ENCODE results near the gene CCDC3.
"Not testable (repeated sequence)": the region's sequence is repeated elsewhere in the genome, so short reads cannot be mapped to it uniquely, and the experiment has no call there.

CCDC3 gene

GRCh38 chr10:13035731-13036130, 34.2 kb upstream of the CCDC3 start:
- H3K36me3 ChIP-seq (ENCODE audit: insufficient read depth, low read length); H3K4me3 ChIP-seq (ENCODE audit: low read depth in 1 of 2, low read length in 2 of 2); H3K9me3 ChIP-seq (ENCODE audit: low read length); H3K9ac ChIP-seq (ENCODE audit: low read length); H3K4me1 ChIP-seq (ENCODE audit: insufficient read depth, low read length); H3K27ac ChIP-seq (ENCODE audit: low read depth, low read length); H3K27me3 ChIP-seq (ENCODE audit: control insufficient read depth in 1 of 2, insufficient read depth in 2 of 2, low read length in 2 of 2): not testable (repeated sequence)

- H3K27ac ChIP-seq (ENCODE audit: low read depth, low read length), result no peak overlapping the region
- H3K4me1 ChIP-seq (ENCODE audit: insufficient read depth, low read length), result no peaks in the 10 kb centered on the region
- H3K4me3 ChIP-seq (ENCODE audit: low read depth in 1 of 2, low read length in 2 of 2), result no peak overlapping the region
- H3K27me3 ChIP-seq (ENCODE audit: control insufficient read depth in 1 of 2, insufficient read depth in 2 of 2, low read length in 2 of 2), result no peaks in the 10 kb centered on the region
- H3K36me3 ChIP-seq (ENCODE audit: insufficient read depth, low read length), result no peaks in the 10 kb centered on the region
- no peak overlapping the region for H3K9ac ChIP-seq (ENCODE audit: low read length)
- no peaks in the 10 kb centered on the region for H3K9me3 ChIP-seq (ENCODE audit: low read length)
Measured at GRCh38 chr10:13026873-13027272, 25.4 kb upstream of the CCDC3 start.

DNA sequence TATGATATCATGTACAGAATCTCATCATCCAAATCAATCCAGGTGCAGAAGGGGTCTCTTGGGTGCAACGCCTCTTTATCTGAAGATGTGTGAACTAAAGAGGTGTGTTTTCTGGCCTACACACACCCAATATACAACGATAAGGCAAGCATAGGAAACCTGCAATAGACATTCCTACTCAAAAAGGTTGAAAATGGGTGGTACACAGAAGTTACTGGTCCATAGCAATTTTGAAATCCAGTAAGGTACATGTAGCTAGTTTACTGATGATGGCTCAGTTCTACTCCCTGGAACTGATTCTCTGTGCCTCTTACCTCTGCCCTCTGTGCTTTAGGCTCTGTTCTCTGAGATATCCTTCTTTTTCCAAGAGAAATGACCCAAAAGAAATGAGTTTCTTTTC, 22.2 kb upstream of the CCDC3 start:
- no peak overlapping the region for H3K9ac ChIP-seq (ENCODE audit: low read length)
- no peak overlapping the region for H3K27ac ChIP-seq (ENCODE audit: low read depth, low read length)
- no peaks in the 10 kb centered on the region for H3K9me3 ChIP-seq (ENCODE audit: low read length)
- H3K36me3 ChIP-seq (ENCODE audit: insufficient read depth, low read length), result no peaks in the 10 kb centered on the region
- H3K27me3 ChIP-seq (ENCODE audit: control insufficient read depth in 1 of 2, insufficient read depth in 2 of 2, low read length in 2 of 2), result no peaks in the 10 kb centered on the region
- H3K4me3 ChIP-seq (ENCODE audit: low read depth in 1 of 2, low read length in 2 of 2), result no peak overlapping the region
- no peaks in the 10 kb centered on the region for H3K4me1 ChIP-seq (ENCODE audit: insufficient read depth, low read length)

DNA sequence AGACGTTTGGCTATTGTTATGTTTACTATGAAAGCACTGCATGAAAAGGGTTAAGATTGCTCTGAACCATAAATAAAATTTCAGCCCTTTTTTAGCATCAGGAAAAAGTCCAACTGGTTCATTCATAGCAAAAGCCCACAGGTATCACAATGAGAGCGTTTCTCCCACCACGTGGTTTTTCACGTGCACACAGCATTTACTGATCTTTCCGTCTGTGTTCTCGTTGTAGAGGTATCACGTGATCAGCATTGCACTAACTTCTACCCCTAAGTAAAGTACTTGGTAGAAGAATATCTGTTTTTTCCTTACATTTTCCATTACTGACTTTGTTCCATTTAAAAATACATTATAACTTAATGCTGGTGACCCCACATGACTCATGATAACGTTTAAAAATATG, 17.8 kb upstream of the CCDC3 start:
- H3K9me3 ChIP-seq (ENCODE audit: low read length), result no peaks in the 10 kb centered on the region
- no peaks in the 10 kb centered on the region for H3K27me3 ChIP-seq (ENCODE audit: control insufficient read depth in 1 of 2, insufficient read depth in 2 of 2, low read length in 2 of 2)
- no peak overlapping the region for H3K27ac ChIP-seq (ENCODE audit: low read depth, low read length)
- no peaks in the 10 kb centered on the region for H3K36me3 ChIP-seq (ENCODE audit: insufficient read depth, low read length)
- no peaks in the 10 kb centered on the region for H3K4me1 ChIP-seq (ENCODE audit: insufficient read depth, low read length)
- H3K4me3 ChIP-seq (ENCODE audit: low read depth in 1 of 2, low read length in 2 of 2), result no peak overlapping the region
- H3K9ac ChIP-seq (ENCODE audit: low read length), result no peak overlapping the region

DNA sequence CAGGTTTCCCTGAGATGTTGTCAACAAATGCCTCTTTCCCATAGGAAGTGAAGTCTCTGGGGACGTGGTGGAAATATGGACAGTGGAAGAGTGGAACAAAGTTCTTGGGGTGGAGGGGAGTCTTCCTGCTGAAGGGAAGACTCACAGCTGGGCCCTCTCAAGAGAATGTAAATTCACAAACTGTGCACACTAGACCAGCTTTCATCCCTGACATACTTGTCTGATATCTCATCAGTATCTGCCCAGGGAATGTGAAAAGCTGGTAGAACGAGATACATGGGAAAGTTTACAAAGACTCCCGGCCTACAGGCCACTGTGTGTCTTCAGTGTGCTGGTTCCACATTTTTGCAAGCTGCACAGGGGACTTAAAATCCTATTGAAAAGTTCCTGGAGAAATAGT, 16.7 kb upstream of the CCDC3 start:
- Histone ChIP-seq H3K27ac (ENCODE audit: low read depth, low read length) (no peak overlapping the region), H3K27me3 (ENCODE audit: control insufficient read depth in 1 of 2, insufficient read depth in 2 of 2, low read length in 2 of 2) (no peaks in the 10 kb centered on the region), H3K36me3 (ENCODE audit: insufficient read depth, low read length) (no peaks in the 10 kb centered on the region), H3K4me3 (ENCODE audit: low read depth in 1 of 2, low read length in 2 of 2) (no peak overlapping the region), H3K9me3 (ENCODE audit: low read length) (no peaks in the 10 kb centered on the region), H3K9ac (ENCODE audit: low read length) (no peak overlapping the region), H3K4me1 (ENCODE audit: insufficient read depth, low read length) (no peaks in the 10 kb centered on the region)

GRCh38 chr10:13016886-13017285, 15.4 kb upstream of the CCDC3 start:
- H3K27me3 ChIP-seq (ENCODE audit: control insufficient read depth in 1 of 2, insufficient read depth in 2 of 2, low read length in 2 of 2), result no peaks in the 10 kb centered on the region
- H3K9ac ChIP-seq (ENCODE audit: low read length), result no peak overlapping the region
- no peak overlapping the region for H3K4me3 ChIP-seq (ENCODE audit: low read depth in 1 of 2, low read length in 2 of 2)
- H3K27ac ChIP-seq (ENCODE audit: low read depth, low read length), result no peak overlapping the region
- H3K36me3 ChIP-seq (ENCODE audit: insufficient read depth, low read length), result no peaks in the 10 kb centered on the region
- no peaks in the 10 kb centered on the region for H3K9me3 ChIP-seq (ENCODE audit: low read length)
- no peaks in the 10 kb centered on the region for H3K4me1 ChIP-seq (ENCODE audit: insufficient read depth, low read length)

GRCh38 chr10:13016426-13016825, 14.9 kb upstream of the CCDC3 start:
- Histone ChIP-seq H3K36me3 (ENCODE audit: insufficient read depth, low read length) (no peaks in the 10 kb centered on the region), H3K4me1 (ENCODE audit: insufficient read depth, low read length) (no peaks in the 10 kb centered on the region), H3K9me3 (ENCODE audit: low read length) (no peaks in the 10 kb centered on the region)

DNA sequence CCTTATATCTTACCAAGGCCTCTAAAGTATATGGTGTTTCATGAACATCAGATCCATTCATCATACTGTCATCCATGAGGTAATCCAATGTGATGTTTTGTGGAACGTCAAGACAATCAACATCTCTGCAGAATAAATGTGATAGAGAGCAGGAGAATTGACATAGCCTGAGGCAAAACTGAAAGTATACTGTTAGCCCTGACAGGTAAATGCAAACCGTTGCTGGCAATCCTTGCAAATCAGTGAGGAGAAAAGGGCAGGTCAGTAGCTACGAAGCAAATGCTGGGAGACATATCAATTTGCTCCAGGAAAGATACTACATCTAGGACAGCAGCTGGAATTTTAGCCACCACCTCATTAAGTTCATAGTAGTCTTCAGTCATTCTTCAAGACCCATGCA, 4.5 kb upstream of the CCDC3 start:
- H3K27me3 ChIP-seq (ENCODE audit: control insufficient read depth in 1 of 2, insufficient read depth in 2 of 2, low read length in 2 of 2), result peaks cover 4 to 5% of the 10 kb centered on the region in 2 donors

More at GRCh38 chr10:13016426-13016825, 14.9 kb upstream of the CCDC3 start:
- Histone ChIP-seq H3K4me3 (ENCODE audit: low read depth in 1 of 2, low read length in 2 of 2) (no peak overlapping the region), H3K9ac (ENCODE audit: low read length) (no peak overlapping the region), H3K27ac (ENCODE audit: low read depth, low read length) (no peak overlapping the region), H3K27me3 (ENCODE audit: control insufficient read depth in 1 of 2, insufficient read depth in 2 of 2, low read length in 2 of 2) (no peaks in the 10 kb centered on the region)

DNA sequence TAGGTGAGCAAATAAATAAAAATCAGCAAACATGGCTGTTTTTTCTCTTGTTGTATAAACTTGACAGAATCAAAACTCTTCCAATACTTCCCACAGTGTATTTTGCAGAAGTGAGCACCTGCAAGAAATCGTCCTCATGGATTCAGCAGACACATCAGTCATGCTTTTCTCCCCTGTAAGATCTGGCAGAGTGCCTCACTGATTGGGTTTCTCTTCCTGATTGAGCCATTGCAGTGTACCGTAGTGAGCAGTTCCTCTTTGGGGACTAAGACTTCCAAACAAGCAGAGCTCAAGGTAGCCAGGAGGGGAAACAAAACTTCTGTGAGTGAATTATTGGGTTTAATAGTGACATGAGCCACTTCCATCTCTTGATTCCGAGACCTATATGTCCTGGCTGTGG, 2.2 kb upstream of the CCDC3 start:
- H3K4me1 ChIP-seq (ENCODE audit: insufficient read depth, low read length), result no peaks in the 10 kb centered on the region
- H3K9me3 ChIP-seq (ENCODE audit: low read length), result no peaks in the 10 kb centered on the region
- no peaks in the 10 kb centered on the region for H3K36me3 ChIP-seq (ENCODE audit: insufficient read depth, low read length)
- no peak overlapping the region for H3K27ac ChIP-seq (ENCODE audit: low read depth, low read length)
- no peak overlapping the region for H3K9ac ChIP-seq (ENCODE audit: low read length)
- no peak overlapping the region for H3K4me3 ChIP-seq (ENCODE audit: low read depth in 1 of 2, low read length in 2 of 2)
- peaks cover 4 to 5% of the 10 kb centered on the region in 2 donors for H3K27me3 ChIP-seq (ENCODE audit: control insufficient read depth in 1 of 2, insufficient read depth in 2 of 2, low read length in 2 of 2)

More for the DNA sequence above, 4.5 kb upstream of the CCDC3 start:
- H3K9me3 ChIP-seq (ENCODE audit: low read length), result no peaks in the 10 kb centered on the region
- no peak overlapping the region for H3K4me3 ChIP-seq (ENCODE audit: low read depth in 1 of 2, low read length in 2 of 2)
- H3K27ac ChIP-seq (ENCODE audit: low read depth, low read length), result no peak overlapping the region
- H3K36me3 ChIP-seq (ENCODE audit: insufficient read depth, low read length), result no peaks in the 10 kb centered on the region
- H3K4me1 ChIP-seq (ENCODE audit: insufficient read depth, low read length), result no peaks in the 10 kb centered on the region
- no peak overlapping the region for H3K9ac ChIP-seq (ENCODE audit: low read length)

GRCh38 chr10:13003004-13003403, 1.5 kb upstream of the CCDC3 start:
- Histone ChIP-seq H3K9ac (ENCODE audit: low read length) (no peak overlapping the region), H3K27me3 (ENCODE audit: control insufficient read depth in 1 of 2, insufficient read depth in 2 of 2, low read length in 2 of 2) (peaks cover 3 to 5% of the 10 kb centered on the region in 2 donors), H3K4me1 (ENCODE audit: insufficient read depth, low read length) (no peaks in the 10 kb centered on the region), H3K4me3 (ENCODE audit: low read depth in 1 of 2, low read length in 2 of 2) (no peak overlapping the region), H3K9me3 (ENCODE audit: low read length) (no peaks in the 10 kb centered on the region), H3K27ac (ENCODE audit: low read depth, low read length) (no peak overlapping the region), H3K36me3 (ENCODE audit: insufficient read depth, low read length) (no peaks in the 10 kb centered on the region)

DNA sequence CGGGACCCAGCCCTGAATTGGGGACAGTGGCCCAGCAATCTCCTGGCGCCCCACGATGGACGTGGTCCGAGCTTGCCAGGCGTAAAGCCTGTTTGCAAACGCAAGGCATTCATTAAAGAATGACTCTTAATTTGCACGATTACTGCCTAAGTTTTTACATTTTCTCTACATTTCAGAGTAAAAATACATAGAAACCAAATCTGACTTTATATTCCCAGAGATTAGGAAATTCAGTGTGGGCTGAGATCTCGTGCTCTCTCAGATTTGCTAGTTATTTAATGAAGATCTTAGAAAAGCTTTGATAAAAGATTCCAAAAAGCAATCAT, 337 bp upstream of the CCDC3 start:
- H3K27ac ChIP-seq (ENCODE audit: low read depth, low read length), result no peak overlapping the region
- peaks cover 0 to 5% of the 10 kb centered on the region in 2 donors for H3K27me3 ChIP-seq (ENCODE audit: control insufficient read depth in 1 of 2, insufficient read depth in 2 of 2, low read length in 2 of 2)
- no peaks in the 10 kb centered on the region for H3K36me3 ChIP-seq (ENCODE audit: insufficient read depth, low read length)
- no peaks in the 10 kb centered on the region for H3K4me1 ChIP-seq (ENCODE audit: insufficient read depth, low read length)
- H3K4me3 ChIP-seq (ENCODE audit: low read depth in 1 of 2, low read length in 2 of 2), result peak overlapping the region in 1 of 2 donors; percentile 3
- H3K9ac ChIP-seq (ENCODE audit: low read length), result no peak overlapping the region
- no peaks in the 10 kb centered on the region for H3K9me3 ChIP-seq (ENCODE audit: low read length)

- Histone ChIP-seq H3K4me3 (ENCODE audit: low read depth in 1 of 2, low read length in 2 of 2) (no peak overlapping the region), H3K9ac (ENCODE audit: low read length) (no peak overlapping the region), H3K4me1 (ENCODE audit: insufficient read depth, low read length) (no peaks in the 10 kb centered on the region), H3K9me3 (ENCODE audit: low read length) (no peaks in the 10 kb centered on the region), H3K27ac (ENCODE audit: low read depth, low read length) (no peak overlapping the region), H3K27me3 (ENCODE audit: control insufficient read depth in 1 of 2, insufficient read depth in 2 of 2, low read length in 2 of 2) (peaks cover 0 to 5% of the 10 kb centered on the region in 2 donors), H3K36me3 (ENCODE audit: insufficient read depth, low read length) (no peaks in the 10 kb centered on the region)
Measured at GRCh38 chr10:13000431-13000830, 1.1 kb downstream of the CCDC3 start.
